ENCODE results near the gene MYOC.

- TF ChIP-seq, protein P1, sequence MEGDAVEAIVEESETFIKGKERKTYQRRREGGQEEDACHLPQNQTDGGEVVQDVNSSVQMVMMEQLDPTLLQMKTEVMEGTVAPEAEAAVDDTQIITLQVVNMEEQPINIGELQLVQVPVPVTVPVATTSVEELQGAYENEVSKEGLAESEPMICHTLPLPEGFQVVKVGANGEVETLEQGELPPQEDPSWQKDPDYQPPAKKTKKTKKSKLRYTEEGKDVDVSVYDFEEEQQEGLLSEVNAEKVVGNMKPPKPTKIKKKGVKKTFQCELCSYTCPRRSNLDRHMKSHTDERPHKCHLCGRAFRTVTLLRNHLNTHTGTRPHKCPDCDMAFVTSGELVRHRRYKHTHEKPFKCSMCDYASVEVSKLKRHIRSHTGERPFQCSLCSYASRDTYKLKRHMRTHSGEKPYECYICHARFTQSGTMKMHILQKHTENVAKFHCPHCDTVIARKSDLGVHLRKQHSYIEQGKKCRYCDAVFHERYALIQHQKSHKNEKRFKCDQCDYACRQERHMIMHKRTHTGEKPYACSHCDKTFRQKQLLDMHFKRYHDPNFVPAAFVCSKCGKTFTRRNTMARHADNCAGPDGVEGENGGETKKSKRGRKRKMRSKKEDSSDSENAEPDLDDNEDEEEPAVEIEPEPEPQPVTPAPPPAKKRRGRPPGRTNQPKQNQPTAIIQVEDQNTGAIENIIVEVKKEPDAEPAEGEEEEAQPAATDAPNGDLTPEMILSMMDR (IDR thresholded peaks at IDR 0.05 in 2 of 3, conservative IDR thresholded peaks at IDR 0.05 in 1 of 3; ENCODE audit: borderline replicate concordance in 1 of 3, insufficient read depth in 1 of 3, low read depth in 2 of 3, low read length in 2 of 3): no peak
- no peak for TF ChIP-seq POLR2A (IDR thresholded peaks at IDR 0.05; ENCODE audit: borderline replicate concordance, extremely low read depth, insufficient read depth, insufficient read length)
Measured at GRCh38 chr1:171655746-171656116, 3.2 kb upstream of the MYOC start.
